Measurements from ENCODE around the gene ZFAND3.

DNA sequence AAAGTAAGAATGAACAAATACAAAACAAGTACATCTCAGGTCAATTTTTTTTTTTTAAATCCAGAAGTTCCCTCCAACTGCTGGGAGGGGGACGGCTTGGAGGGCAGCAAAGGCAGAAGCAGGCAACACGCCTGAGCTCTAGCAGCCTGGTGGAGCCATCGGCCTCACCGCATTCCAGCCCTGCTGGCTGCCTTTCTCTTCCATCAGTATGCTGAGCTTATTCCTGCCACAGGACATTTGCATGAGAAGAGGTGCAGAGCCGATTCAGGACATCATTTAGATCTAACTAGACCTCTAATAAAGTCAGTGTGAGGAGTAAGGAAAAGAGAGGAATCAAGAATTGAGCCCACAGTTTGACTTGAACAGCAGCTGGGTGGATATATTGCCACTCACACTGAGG lies 318.8 kb downstream of the ZFAND3 start:
- TF ChIP-seq, protein P1, sequence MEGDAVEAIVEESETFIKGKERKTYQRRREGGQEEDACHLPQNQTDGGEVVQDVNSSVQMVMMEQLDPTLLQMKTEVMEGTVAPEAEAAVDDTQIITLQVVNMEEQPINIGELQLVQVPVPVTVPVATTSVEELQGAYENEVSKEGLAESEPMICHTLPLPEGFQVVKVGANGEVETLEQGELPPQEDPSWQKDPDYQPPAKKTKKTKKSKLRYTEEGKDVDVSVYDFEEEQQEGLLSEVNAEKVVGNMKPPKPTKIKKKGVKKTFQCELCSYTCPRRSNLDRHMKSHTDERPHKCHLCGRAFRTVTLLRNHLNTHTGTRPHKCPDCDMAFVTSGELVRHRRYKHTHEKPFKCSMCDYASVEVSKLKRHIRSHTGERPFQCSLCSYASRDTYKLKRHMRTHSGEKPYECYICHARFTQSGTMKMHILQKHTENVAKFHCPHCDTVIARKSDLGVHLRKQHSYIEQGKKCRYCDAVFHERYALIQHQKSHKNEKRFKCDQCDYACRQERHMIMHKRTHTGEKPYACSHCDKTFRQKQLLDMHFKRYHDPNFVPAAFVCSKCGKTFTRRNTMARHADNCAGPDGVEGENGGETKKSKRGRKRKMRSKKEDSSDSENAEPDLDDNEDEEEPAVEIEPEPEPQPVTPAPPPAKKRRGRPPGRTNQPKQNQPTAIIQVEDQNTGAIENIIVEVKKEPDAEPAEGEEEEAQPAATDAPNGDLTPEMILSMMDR (IDR thresholded peaks at IDR 0.05; ENCODE audit: insufficient read depth, low read depth, low read length), result no peak
- no peak for TF ChIP-seq EZH2 (IDR thresholded peaks at IDR 0.05; ENCODE audit: insufficient read depth, low read length)

Measured in astrocyte (in vitro differentiated cells and primary cell).